Lung (tissue), 12 donors: Measurements from ENCODE around the gene ACOT7. TPM values are rescaled to one million over a fixed set of nuclear protein-coding genes. Genes with fewer than 3 reads are reported as not detected.

Experiments used
- ATAC-seq: fragments of 200-7000 bp; cut with Tn5 transposase; one replicate; pipeline ENCODE4 v1.9.1; 2020; ENCODE audit warnings: moderate number of reproducible peaks; ENCODE audit not compliant: insufficient read depth, low FRiP score
- DNase-seq, 3 donors: peaks; one replicate each; pipeline ENCODE4 v3.0.0-alpha.2; 2013 to 2017
- H3K27ac ChIP-seq, 2 donors: one replicate each; pipeline ENCODE4 v1.5.1; 2013; ENCODE audit warnings: mild to moderate bottlenecking in 2 of 2, moderate library complexity in 2 of 2, control low read depth in 1 of 2, inconsistent platforms in 1 of 2, low read depth in 1 of 2, low read length in 1 of 2
- H3K27me3 ChIP-seq, 3 donors: one replicate each; pipeline ENCODE4 v1.5.1; 2013; ENCODE audit warnings: low read length in 2 of 3; ENCODE audit not compliant: control insufficient read depth in 3 of 3, insufficient read depth in 3 of 3
- H3K36me3 ChIP-seq, 4 donors: one replicate each; pipeline ENCODE4 v1.5.1; 2013; ENCODE audit warnings: low read length in 4 of 4, mild to moderate bottlenecking in 1 of 4, moderate library complexity in 1 of 4; ENCODE audit not compliant: control insufficient read depth in 4 of 4, insufficient read depth in 4 of 4
- H3K4me1 ChIP-seq, 5 donors: one replicate each; pipeline ENCODE4 v1.5.1; 2013; ENCODE audit warnings: low read length in 5 of 5, mild to moderate bottlenecking in 2 of 5, moderate library complexity in 1 of 5; ENCODE audit not compliant: control insufficient read depth in 5 of 5, insufficient read depth in 5 of 5
- H3K4me3 ChIP-seq: one replicate; pipeline ENCODE4 v1.5.1; 2013; ENCODE audit warnings: mild to moderate bottlenecking, control low read depth, moderate library complexity
- H3K9ac ChIP-seq, 2 donors: one replicate each; pipeline ENCODE4 v1.5.1; 2013; ENCODE audit warnings: low read length in 2 of 2, control low read depth in 1 of 2; ENCODE audit not compliant: insufficient read depth in 1 of 2
- H3K9me3 ChIP-seq, 4 donors: one replicate each; pipeline ENCODE4 v1.5.1; 2013; ENCODE audit warnings: low read length in 3 of 4, mild to moderate bottlenecking in 1 of 4, moderate library complexity in 1 of 4; ENCODE audit not compliant: control insufficient read depth in 4 of 4, insufficient read depth in 3 of 4
- WGBS, 2 donors: extraction: QIAGEN DNeasy Blood & Tissue Kit; methylation state at CpG; one replicate each; pipeline ENCODE4 v1.1.7; 2013; 5-methylcytosine and 5-hydroxymethylcytosine counted together
- polyA plus RNA-seq, 2 donors: library from polyadenylated mRNA; stranded (reverse); fragments of 200-250 nt; gene quantifications; one replicate each; pipeline ENCODE4 v1.2.1, GENCODE V29; 2013
- total RNA-seq, 2 donors: library from RNA; depleted of rRNA in 1 of 2; stranded (reverse); fragments of >200 nt in 1 of 2; gene quantifications; one replicate each; pipeline ENCODE4 v1.2.1, GENCODE V29; 2014 to 2021
- TF ChIP-seq, protein P1 (sequence below): IDR thresholded peaks from 2 replicates; pipeline ENCODE4 v1.5.1; 2012; ENCODE audit warnings: mild to moderate bottlenecking; ENCODE audit errors: control extremely low read depth, extremely low read depth
- donor health status: control.
- donor health status: control.
- donor health status: Bipolar disorder and iron deficiency.
- donor health status: healthy.
- donor health status: DM: yes; HTN: yes; CAD: no.

ACOT7 gene
- total and polyA plus RNA-seq, 4 donors, result 8.8 to 37.4 (median 23.1) TPM

DNA sequence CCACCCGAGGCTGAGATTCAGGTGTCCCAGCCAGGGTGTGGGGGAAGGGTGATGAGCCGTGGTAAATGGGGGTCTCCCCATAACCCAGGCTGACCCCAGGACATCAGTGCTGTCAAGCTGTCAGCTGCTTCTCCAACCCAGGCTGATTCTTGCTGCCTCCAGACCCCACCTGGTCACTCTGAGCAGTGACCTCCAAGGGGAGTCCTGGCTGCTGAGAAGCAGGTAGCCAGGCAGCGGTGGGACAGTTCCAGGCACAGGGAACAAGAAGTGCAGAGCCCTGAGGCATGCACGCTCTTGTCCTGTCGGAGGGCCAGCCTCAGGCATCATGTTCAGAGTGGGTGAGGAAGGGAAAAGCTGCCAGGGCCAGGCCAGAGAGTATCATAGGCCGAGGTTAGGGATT lies 32.1 kb upstream of the ACOT7 start:
- no peaks in the 10 kb centered on the region for H3K36me3 ChIP-seq
- no peak overlapping the region for H3K9ac ChIP-seq
- H3K27me3 ChIP-seq, result peaks cover 10 to 64% (median 41%) of the 10 kb centered on the region in 3 donors
- ATAC-seq (no peak), DNase-seq (no peak)
- H3K9me3 ChIP-seq, result peaks cover 0 to 3% (median 0%) of the 10 kb centered on the region in 4 donors
- TF ChIP-seq, protein P1, sequence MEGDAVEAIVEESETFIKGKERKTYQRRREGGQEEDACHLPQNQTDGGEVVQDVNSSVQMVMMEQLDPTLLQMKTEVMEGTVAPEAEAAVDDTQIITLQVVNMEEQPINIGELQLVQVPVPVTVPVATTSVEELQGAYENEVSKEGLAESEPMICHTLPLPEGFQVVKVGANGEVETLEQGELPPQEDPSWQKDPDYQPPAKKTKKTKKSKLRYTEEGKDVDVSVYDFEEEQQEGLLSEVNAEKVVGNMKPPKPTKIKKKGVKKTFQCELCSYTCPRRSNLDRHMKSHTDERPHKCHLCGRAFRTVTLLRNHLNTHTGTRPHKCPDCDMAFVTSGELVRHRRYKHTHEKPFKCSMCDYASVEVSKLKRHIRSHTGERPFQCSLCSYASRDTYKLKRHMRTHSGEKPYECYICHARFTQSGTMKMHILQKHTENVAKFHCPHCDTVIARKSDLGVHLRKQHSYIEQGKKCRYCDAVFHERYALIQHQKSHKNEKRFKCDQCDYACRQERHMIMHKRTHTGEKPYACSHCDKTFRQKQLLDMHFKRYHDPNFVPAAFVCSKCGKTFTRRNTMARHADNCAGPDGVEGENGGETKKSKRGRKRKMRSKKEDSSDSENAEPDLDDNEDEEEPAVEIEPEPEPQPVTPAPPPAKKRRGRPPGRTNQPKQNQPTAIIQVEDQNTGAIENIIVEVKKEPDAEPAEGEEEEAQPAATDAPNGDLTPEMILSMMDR, result no peak
- H3K4me1 ChIP-seq, result peaks cover 0 to 18% (median 0%) of the 10 kb centered on the region in 5 donors
- WGBS, 2 donors, result 75 to 80% methylated on average over 6 of the region's 6 CpGs
- H3K27ac ChIP-seq, result no peak overlapping the region
- H3K4me3 ChIP-seq, result no peak overlapping the region

- WGBS, 2 donors, result 5 to 7% methylated on average over 73 to 99 of the region's 99 CpGs
- TF ChIP-seq, protein P1, result no peak
- Histone ChIP-seq H3K9me3 (peaks cover 0 to 3% (median 0%) of the 10 kb centered on the region in 4 donors), H3K36me3 (no peaks in the 10 kb centered on the region), H3K27me3 (peaks cover 13 to 65% (median 46%) of the 10 kb centered on the region in 3 donors), H3K27ac (no peak within 1 kb of the TSS), H3K9ac (no peak within 1 kb of the TSS), H3K4me1 (peaks cover 0 to 21% (median 6%) of the 10 kb centered on the region in 5 donors), H3K4me3 (no peak within 1 kb of the TSS)
- DNase-seq (no peak), ATAC-seq (no peak)
Observed at GRCh38 chr1:6424619-6425593, 31.3 kb upstream of the ACOT7 start, which contains the start of gene ESPN. ESPN (plus strand) TSS chr1:6424776; CDS start chr1:6424956, 180 bp downstream.

DNA sequence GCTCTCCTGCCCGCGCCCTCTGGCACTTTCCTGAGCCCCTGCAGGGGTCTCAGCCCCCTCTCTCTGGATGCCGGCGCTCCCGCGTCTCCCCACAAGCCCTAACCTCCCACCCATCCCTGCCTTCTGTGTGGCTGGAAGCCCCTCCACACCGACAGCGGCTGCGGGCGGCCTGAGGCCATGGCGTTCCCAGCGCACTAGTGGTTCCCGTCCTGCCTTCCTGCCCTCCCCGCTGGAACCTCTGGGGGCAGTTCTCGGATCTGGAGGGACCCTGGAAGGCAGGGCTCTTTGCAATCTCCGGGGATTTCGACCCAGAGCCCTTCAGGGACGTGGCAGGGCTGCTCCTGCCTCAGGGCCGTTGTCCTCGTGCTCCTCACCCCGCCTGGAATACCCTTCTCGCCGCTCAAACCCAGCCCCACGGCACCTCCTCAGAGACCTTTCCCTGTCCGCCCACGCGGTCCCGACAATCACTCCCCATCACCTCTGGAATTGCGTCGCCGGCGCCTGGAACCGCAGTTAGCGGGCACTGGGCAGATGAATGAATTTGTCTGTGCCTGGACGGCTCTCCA lies 30.5 kb upstream of the ACOT7 start:
- Histone ChIP-seq H3K9me3 (peaks cover 0 to 3% (median 0%) of the 10 kb centered on the region in 4 donors), H3K27me3 (peaks cover 13 to 62% (median 46%) of the 10 kb centered on the region in 3 donors), H3K36me3 (no peaks in the 10 kb centered on the region), H3K4me1 (peaks cover 0 to 21% (median 7%) of the 10 kb centered on the region in 5 donors), H3K9ac (no peak overlapping the region), H3K4me3 (no peak overlapping the region), H3K27ac (no peak overlapping the region)
- 7 to 13% methylated on average over 35 of the region's 35 CpGs for WGBS, 2 donors
- no peak for ATAC-seq
- no peak for DNase-seq
- TF ChIP-seq, protein P1, result no peak
